Mesenchymal stem cell (in vitro differentiated cells and primary cell): ENCODE results near the gene DPP6.

ENCODE experiments used
- DNase-seq: peaks from one replicate; pipeline ENCODE4 v3.0.0-alpha.2; 2013
- H2AFZ ChIP-seq: one replicate; pipeline ENCODE4 v1.6.1; 2013; ENCODE audit warnings: low read depth, mild to moderate bottlenecking, control low read depth, inconsistent platforms, low read length, moderate library complexity
- H2AK5ac ChIP-seq: 2 replicates; pipeline ENCODE4 v1.6.1; 2013; ENCODE audit warnings: low read length, moderate library complexity, mild to moderate bottlenecking, inconsistent platforms; ENCODE audit not compliant: severe bottlenecking
- H2BK120ac ChIP-seq: one replicate; pipeline ENCODE4 v1.6.1; 2013; ENCODE audit warnings: low read depth, mild to moderate bottlenecking, inconsistent platforms, low read length, moderate library complexity
- H2BK12ac ChIP-seq, 2 experiments: one replicate each; pipeline ENCODE4 v1.6.1; 2013; ENCODE audit warnings: inconsistent platforms in 2 of 2, low read length in 2 of 2, mild to moderate bottlenecking in 2 of 2, moderate library complexity in 2 of 2, control low read depth in 1 of 2
- H2BK15ac ChIP-seq: one replicate; pipeline ENCODE4 v1.6.1; 2013; ENCODE audit warnings: mild to moderate bottlenecking, low read depth, inconsistent platforms; ENCODE audit not compliant: poor library complexity, severe bottlenecking
- H2BK5ac ChIP-seq: 2 replicates; pipeline ENCODE4 v1.6.1; 2013; ENCODE audit warnings: low read depth, mild to moderate bottlenecking, low read length, control low read depth, inconsistent platforms; ENCODE audit not compliant: poor library complexity, severe bottlenecking
- H3K14ac ChIP-seq, 2 experiments: one replicate each; pipeline ENCODE4 v1.6.1; 2013; ENCODE audit warnings: inconsistent platforms in 2 of 2, low read length in 2 of 2, control low read depth in 1 of 2, mild to moderate bottlenecking in 1 of 2, moderate library complexity in 1 of 2
- H3K18ac ChIP-seq, 2 experiments: one replicate each; pipeline ENCODE4 v1.6.1; 2013; ENCODE audit warnings: inconsistent platforms in 2 of 2, low read length in 2 of 2, control low read depth in 1 of 2, low read depth in 1 of 2, mild to moderate bottlenecking in 1 of 2
- H3K23ac ChIP-seq, 2 experiments: one replicate each; pipeline ENCODE4 v1.6.1; 2013; ENCODE audit warnings: inconsistent platforms in 2 of 2, low read length in 2 of 2, mild to moderate bottlenecking in 2 of 2, moderate library complexity in 2 of 2, control low read depth in 1 of 2
- H3K27ac ChIP-seq: 2 replicates; pipeline ENCODE4 v1.5.1; 2013; ENCODE audit warnings: mild to moderate bottlenecking, moderate library complexity, low read length, control low read depth, inconsistent platforms; ENCODE audit not compliant: poor library complexity, severe bottlenecking
- H3K27me3 ChIP-seq, 2 experiments: 2 replicates each; pipeline versions ENCODE4 v1.6.1 to v1.7.0; 2013; ENCODE audit warnings: low read length in 2 of 2, mild to moderate bottlenecking in 2 of 2, moderate library complexity in 2 of 2, control low read depth in 1 of 2, inconsistent platforms in 1 of 2; ENCODE audit not compliant: control insufficient read depth in 1 of 2, insufficient read depth in 1 of 2
- H3K36me3 ChIP-seq, 2 experiments: 2 replicates each; pipeline versions ENCODE4 v1.6.1 to v1.7.0; 2013; ENCODE audit warnings: low read length in 2 of 2, control low read depth in 1 of 2, inconsistent platforms in 1 of 2, low read depth in 1 of 2, mild to moderate bottlenecking in 1 of 2; ENCODE audit not compliant: insufficient read depth in 2 of 2, control insufficient read depth in 1 of 2
- H3K4ac ChIP-seq, 2 experiments: one replicate each; pipeline ENCODE4 v1.6.1; 2013; ENCODE audit warnings: inconsistent platforms in 2 of 2, low read length in 2 of 2, mild to moderate bottlenecking in 2 of 2, moderate library complexity in 2 of 2, control low read depth in 1 of 2, low read depth in 1 of 2
- H3K4me1 ChIP-seq: 2 replicates; pipeline ENCODE4 v1.6.1; 2013; ENCODE audit warnings: low read depth, low read length, control low read depth; ENCODE audit not compliant: control insufficient read depth, insufficient read depth
- H3K4me2 ChIP-seq: 2 replicates; pipeline ENCODE4 v1.6.1; 2013; ENCODE audit warnings: low read length, mild to moderate bottlenecking, inconsistent platforms; ENCODE audit not compliant: poor library complexity, severe bottlenecking
- H3K4me3 ChIP-seq, 2 experiments: 2 replicates each; pipeline versions ENCODE4 v1.5.1 to v1.7.0; 2013; ENCODE audit warnings: low read length in 2 of 2, mild to moderate bottlenecking in 2 of 2, control low read depth in 1 of 2, low read depth in 1 of 2; ENCODE audit not compliant: insufficient read depth in 1 of 2
- H3K79me1 ChIP-seq: replicated peaks from 2 replicates; pipeline ENCODE4 v1.6.1; 2013; ENCODE audit warnings: mild to moderate bottlenecking, control low read depth, low read length, inconsistent platforms; ENCODE audit not compliant: poor library complexity, severe bottlenecking
- H3K9ac ChIP-seq: 2 replicates; pipeline ENCODE4 v1.7.0; 2013; ENCODE audit warnings: mild to moderate bottlenecking, low read length, moderate library complexity
- H3K9me3 ChIP-seq: 2 replicates; pipeline ENCODE4 v1.7.0; 2013; ENCODE audit warnings: mild to moderate bottlenecking, low read length; ENCODE audit not compliant: control insufficient read depth
- H4K8ac ChIP-seq: one replicate; pipeline ENCODE4 v1.6.1; 2013; ENCODE audit warnings: inconsistent platforms, mild to moderate bottlenecking, low read length, moderate library complexity
- H4K91ac ChIP-seq: one replicate; pipeline ENCODE4 v1.6.1; 2013; ENCODE audit warnings: mild to moderate bottlenecking, low read length, inconsistent platforms
- WGBS: methylation state at CpG from one replicate; pipeline ENCODE4 v1.1.7; 2013; ENCODE audit warnings: mixed read lengths; 5-methylcytosine and 5-hydroxymethylcytosine counted together

DPP6 gene

GRCh38 chr7:154564676-154565075, 512.5 kb downstream of the DPP6 start:
- no peak overlapping the region for H3K4ac ChIP-seq
- H2BK12ac ChIP-seq: no peak overlapping the region
- H3K9ac ChIP-seq: no peak overlapping the region
- H3K4me1 ChIP-seq: no peaks in the 10 kb centered on the region
- H2BK5ac ChIP-seq: no peak overlapping the region
- no peak for DNase-seq
- 25% methylated on average over 2 of the region's 3 CpGs for WGBS
- no peak overlapping the region for H2AFZ ChIP-seq
- H3K23ac ChIP-seq: no peak overlapping the region
- H3K4me3 ChIP-seq: no peak overlapping the region
- peaks cover 11% of the 10 kb centered on the region for H3K9me3 ChIP-seq
- H3K18ac ChIP-seq: no peak overlapping the region
- no peak overlapping the region for H4K8ac ChIP-seq
- H3K36me3 ChIP-seq: no peaks in the 10 kb centered on the region
- H4K91ac ChIP-seq: no peak overlapping the region
- no peak overlapping the region for H3K4me2 ChIP-seq
- H2AK5ac ChIP-seq: no peak overlapping the region
- no peaks in the 10 kb centered on the region for H3K27me3 ChIP-seq
- H3K27ac ChIP-seq: no peak overlapping the region
- no peak overlapping the region for H2BK120ac ChIP-seq
- no peak overlapping the region for H3K14ac ChIP-seq
- no peaks in the 10 kb centered on the region for H3K79me1 ChIP-seq
- H2BK15ac ChIP-seq: no peak overlapping the region

- no peaks in the 10 kb centered on the region for H3K79me1 ChIP-seq
- H3K36me3 ChIP-seq: no peaks in the 10 kb centered on the region
- no peak overlapping the region for H2BK120ac ChIP-seq
- H2AK5ac ChIP-seq: no peak overlapping the region
- H3K23ac ChIP-seq: no peak overlapping the region
- no peak overlapping the region for H4K8ac ChIP-seq
- H3K18ac ChIP-seq: no peak overlapping the region
- H2BK12ac ChIP-seq: no peak overlapping the region
- WGBS: no CpG with 5 or more reads among the region's 1 CpG
- H3K4me1 ChIP-seq: no peaks in the 10 kb centered on the region
- no peak overlapping the region for H3K27ac ChIP-seq
- no peak overlapping the region for H3K4me3 ChIP-seq
- no peak overlapping the region for H3K9ac ChIP-seq
- no peak overlapping the region for H3K4me2 ChIP-seq
- no peak overlapping the region for H3K4ac ChIP-seq
- H3K27me3 ChIP-seq: no peaks in the 10 kb centered on the region
- peaks cover 7% of the 10 kb centered on the region for H3K9me3 ChIP-seq
- H2BK15ac ChIP-seq: no peak overlapping the region
- no peak overlapping the region for H3K14ac ChIP-seq
- H2BK5ac ChIP-seq: no peak overlapping the region
- H2AFZ ChIP-seq: no peak overlapping the region
- DNase-seq: no peak
- H4K91ac ChIP-seq: no peak overlapping the region
Observed at GRCh38 chr7:154566877-154567276, 514.7 kb downstream of the DPP6 start.

GRCh38 chr7:154568346-154568745, 516.1 kb downstream of the DPP6 start:
- no peak overlapping the region for H3K18ac ChIP-seq
- H3K36me3 ChIP-seq: no peaks in the 10 kb centered on the region
- peaks cover 3% of the 10 kb centered on the region for H3K9me3 ChIP-seq
- H2BK120ac ChIP-seq: no peak overlapping the region
- no peaks in the 10 kb centered on the region for H3K4me1 ChIP-seq
- H3K23ac ChIP-seq: no peak overlapping the region
- no peak overlapping the region for H3K14ac ChIP-seq
- H2AK5ac ChIP-seq: no peak overlapping the region
- no peaks in the 10 kb centered on the region for H3K79me1 ChIP-seq
- no peak overlapping the region for H3K9ac ChIP-seq
- H3K27me3 ChIP-seq: no peaks in the 10 kb centered on the region
- H2BK12ac ChIP-seq: no peak overlapping the region
- WGBS: 79% methylated on average over 10 of the region's 10 CpGs
- H3K4me3 ChIP-seq: no peak overlapping the region
- H4K8ac ChIP-seq: no peak overlapping the region
- DNase-seq: no peak
- H4K91ac ChIP-seq: no peak overlapping the region
- no peak overlapping the region for H2BK15ac ChIP-seq
- H3K4ac ChIP-seq: no peak overlapping the region
- no peak overlapping the region for H3K27ac ChIP-seq
- H3K4me2 ChIP-seq: no peak overlapping the region
- H2BK5ac ChIP-seq: no peak overlapping the region
- no peak overlapping the region for H2AFZ ChIP-seq

- H3K79me1 ChIP-seq: no peaks in the 10 kb centered on the region
- no peak overlapping the region for H2BK12ac ChIP-seq
- no peaks in the 10 kb centered on the region for H3K27me3 ChIP-seq
- no peaks in the 10 kb centered on the region for H3K36me3 ChIP-seq
- no peak overlapping the region for H2AFZ ChIP-seq
- peaks cover 6% of the 10 kb centered on the region for H3K9me3 ChIP-seq
- no peak overlapping the region for H3K4me2 ChIP-seq
- H3K4ac ChIP-seq: no peak overlapping the region
- H4K8ac ChIP-seq: no peak overlapping the region
- H2AK5ac ChIP-seq: no peak overlapping the region
- no peak overlapping the region for H2BK15ac ChIP-seq
- H3K23ac ChIP-seq: no peak overlapping the region
- H2BK120ac ChIP-seq: no peak overlapping the region
- no peak overlapping the region for H3K9ac ChIP-seq
- H2BK5ac ChIP-seq: no peak overlapping the region
- DNase-seq: no peak
- peaks cover 4% of the 10 kb centered on the region for H3K4me1 ChIP-seq
- no peak overlapping the region for H3K18ac ChIP-seq
- 79% methylated on average over 2 of the region's 2 CpGs for WGBS
- H3K14ac ChIP-seq: no peak overlapping the region
- H4K91ac ChIP-seq: no peak overlapping the region
- no peak overlapping the region for H3K4me3 ChIP-seq
- no peak overlapping the region for H3K27ac ChIP-seq
Observed at GRCh38 chr7:154569916-154570315, 517.7 kb downstream of the DPP6 start.
